Posterior cingulate gyrus (tissue), 11 donors: ENCODE results near the gene SYCP2.
"Not testable (repeated sequence)": the region's sequence is repeated elsewhere in the genome, so short reads cannot be mapped to it uniquely, and the experiment has no call there.

ENCODE experiments used
- DNase-seq, 10 donors: peaks; one replicate each; pipeline versions ENCODE4 v3.0.0 to v3.0.0-alpha.2; 2020 to 2021; ENCODE audit warnings: mixed read lengths in 3 of 10
- intact Hi-C: fragments of 100-400 bp; cut with DNase I; formaldehyde crosslinking; loops from one replicate; pipeline ENCODE4 v1.15.1; 2023

SYCP2 gene, protein sequence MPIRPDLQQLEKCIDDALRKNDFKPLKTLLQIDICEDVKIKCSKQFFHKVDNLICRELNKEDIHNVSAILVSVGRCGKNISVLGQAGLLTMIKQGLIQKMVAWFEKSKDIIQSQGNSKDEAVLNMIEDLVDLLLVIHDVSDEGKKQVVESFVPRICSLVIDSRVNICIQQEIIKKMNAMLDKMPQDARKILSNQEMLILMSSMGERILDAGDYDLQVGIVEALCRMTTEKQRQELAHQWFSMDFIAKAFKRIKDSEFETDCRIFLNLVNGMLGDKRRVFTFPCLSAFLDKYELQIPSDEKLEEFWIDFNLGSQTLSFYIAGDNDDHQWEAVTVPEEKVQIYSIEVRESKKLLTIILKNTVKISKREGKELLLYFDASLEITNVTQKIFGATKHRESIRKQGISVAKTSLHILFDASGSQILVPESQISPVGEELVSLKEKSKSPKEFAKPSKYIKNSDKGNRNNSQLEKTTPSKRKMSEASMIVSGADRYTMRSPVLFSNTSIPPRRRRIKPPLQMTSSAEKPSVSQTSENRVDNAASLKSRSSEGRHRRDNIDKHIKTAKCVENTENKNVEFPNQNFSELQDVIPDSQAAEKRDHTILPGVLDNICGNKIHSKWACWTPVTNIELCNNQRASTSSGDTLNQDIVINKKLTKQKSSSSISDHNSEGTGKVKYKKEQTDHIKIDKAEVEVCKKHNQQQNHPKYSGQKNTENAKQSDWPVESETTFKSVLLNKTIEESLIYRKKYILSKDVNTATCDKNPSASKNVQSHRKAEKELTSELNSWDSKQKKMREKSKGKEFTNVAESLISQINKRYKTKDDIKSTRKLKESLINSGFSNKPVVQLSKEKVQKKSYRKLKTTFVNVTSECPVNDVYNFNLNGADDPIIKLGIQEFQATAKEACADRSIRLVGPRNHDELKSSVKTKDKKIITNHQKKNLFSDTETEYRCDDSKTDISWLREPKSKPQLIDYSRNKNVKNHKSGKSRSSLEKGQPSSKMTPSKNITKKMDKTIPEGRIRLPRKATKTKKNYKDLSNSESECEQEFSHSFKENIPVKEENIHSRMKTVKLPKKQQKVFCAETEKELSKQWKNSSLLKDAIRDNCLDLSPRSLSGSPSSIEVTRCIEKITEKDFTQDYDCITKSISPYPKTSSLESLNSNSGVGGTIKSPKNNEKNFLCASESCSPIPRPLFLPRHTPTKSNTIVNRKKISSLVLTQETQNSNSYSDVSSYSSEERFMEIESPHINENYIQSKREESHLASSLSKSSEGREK (N-terminal part only)

DNA sequence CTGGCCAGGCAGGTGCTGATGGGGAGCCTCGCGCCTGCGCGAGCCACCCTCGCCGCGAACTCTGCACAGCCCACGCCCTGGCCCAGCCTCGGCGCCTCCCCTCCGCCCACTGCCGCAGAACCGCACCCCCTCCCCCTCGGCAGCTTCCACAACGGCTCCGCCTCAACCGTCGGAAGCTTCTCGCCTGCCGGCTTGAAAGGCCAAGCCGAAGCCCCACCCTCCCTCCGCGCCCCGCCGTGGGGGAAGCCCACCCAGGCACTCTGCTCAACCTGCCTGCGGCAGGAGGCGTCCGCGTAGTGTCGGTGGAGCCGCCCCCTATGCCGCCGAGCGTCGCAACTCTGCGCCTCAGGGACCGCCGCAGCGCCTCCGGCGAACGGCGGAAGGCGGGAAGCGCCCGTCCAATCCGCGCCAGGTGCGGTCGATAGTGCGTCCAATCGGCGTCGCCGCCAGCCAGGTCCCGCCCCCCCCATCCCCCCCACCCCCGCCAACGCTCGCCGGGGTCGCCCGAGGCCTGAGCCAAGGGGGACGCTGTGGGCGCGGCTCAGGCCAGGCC is at the start of gene SYCP2:
SYCP2 (minus strand) TSS at position 342 of the 553 bp plus-strand sequence. CDS start 11,224 bp downstream, outside the sequence.
- intact Hi-C loops: loop anchor here (10.0 kb wide), 1 partner anchor 149 kb away; no protein-coding TSS in a partner anchor
- DNase-seq: peak in 9 of 10 donors; percentile 37 to 94 (median 56)

DNA sequence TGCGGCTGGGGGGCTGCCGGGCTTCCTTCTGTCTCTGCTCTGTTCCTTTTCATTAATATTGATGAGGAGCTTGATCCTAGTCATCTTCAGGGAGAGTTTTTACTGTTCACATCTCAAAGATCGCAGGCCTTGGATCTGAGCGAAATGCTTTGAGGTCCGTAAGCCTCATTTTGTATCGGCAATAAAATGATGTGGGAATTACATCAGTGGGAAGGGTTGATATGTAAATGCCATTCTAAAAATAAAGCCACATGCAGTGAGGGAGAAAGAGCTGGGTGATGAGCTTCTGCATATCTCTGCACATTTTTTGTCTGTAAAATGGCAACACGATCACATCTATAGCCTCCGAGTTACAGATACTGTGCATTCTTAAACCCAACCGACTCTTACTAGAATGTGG is 49.6 kb upstream of the SYCP2 start:
- no peak for DNase-seq
- intact Hi-C loops: no loop called here

DNA sequence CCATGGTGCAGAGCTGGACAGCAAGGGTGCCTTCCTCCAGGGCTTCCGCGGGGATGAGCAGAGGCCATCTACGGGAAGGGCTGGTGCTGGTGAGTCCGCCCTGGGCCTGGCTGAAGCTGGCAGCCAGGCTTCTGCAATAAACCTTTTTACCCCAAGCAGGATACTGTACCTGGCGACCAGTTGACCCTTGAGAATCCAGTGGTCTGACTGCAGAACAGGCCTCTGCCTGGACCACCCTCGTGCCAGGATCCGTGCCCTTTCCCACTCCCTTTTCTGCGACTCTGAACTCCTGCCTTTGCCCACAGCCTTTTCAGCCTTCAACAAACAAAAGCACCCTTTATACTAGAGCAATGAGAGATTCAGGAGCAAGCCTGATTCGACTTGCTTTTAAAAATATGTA is 43.6 kb upstream of the SYCP2 start:
- intact Hi-C loops: no loop called here
- DNase-seq: peak in 6 of 10 donors; percentile 6 to 81 (median 50)

DNA sequence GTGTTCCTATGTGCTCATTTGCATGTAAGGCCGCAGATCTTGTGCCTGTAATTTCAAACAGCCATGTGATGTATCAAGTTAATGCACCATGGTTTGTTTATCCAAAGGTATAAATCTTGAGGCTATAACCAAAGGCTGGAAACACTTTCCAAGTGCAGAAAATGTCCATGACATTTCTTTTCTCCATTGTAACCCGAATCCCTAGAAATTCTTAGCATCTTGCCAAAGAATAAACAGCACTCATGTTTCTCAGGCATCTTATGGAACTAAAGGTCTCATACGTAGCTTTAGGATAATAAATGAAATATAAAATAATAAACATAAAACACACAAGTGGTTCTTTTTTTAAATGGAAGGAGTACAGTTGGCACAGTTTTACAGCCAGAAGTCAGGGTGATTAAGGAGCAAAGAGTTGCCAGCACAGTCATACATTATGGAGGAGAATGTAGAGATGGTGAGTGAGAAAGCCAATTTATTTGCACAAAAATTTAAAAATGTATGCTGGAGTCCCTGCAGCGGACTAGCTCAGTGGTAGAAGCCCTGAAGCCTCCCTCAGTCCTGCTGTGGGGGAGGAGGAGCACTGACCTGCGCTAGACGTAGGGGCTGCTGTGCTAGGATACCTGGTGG is 42.8 kb upstream of the SYCP2 start:
- no peak for DNase-seq
- intact Hi-C loops: no loop called here

DNA sequence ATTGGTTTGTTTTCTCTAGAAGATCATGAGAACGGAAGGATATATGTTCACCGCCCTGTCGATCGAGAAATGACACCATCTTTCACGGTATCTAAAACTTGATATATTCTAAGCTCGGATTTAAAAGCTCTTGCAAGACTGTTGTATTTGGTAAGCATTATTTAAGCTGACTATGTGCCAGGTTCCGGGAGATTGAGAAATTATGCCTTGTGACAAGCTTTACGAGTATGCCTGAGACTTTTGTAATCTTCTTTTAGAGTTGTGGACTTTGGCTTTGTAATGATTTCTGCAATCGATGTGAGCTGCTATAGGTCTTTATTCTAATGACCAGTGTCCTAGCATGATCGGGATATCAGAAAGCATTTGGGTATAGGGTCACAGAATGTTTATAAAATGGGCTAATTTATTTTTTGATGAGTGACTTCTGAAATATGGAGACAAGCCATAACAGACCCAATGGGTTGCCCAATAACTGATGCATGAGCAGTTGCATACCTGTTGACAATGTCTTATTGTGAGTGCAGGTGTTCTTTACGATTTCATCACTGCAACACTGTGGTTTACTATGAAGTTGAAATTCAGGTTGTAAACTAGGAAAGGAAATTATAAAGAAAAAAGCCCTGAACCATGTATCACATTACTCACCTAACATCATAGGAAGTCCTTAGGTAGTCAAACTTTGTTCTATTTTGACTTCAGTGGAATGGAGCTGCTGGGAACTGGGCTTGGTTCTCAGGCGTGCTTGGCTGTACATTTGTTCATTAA is 38.8 kb upstream of the SYCP2 start:
- intact Hi-C loops: no loop called here
- DNase-seq: no peak

DNA sequence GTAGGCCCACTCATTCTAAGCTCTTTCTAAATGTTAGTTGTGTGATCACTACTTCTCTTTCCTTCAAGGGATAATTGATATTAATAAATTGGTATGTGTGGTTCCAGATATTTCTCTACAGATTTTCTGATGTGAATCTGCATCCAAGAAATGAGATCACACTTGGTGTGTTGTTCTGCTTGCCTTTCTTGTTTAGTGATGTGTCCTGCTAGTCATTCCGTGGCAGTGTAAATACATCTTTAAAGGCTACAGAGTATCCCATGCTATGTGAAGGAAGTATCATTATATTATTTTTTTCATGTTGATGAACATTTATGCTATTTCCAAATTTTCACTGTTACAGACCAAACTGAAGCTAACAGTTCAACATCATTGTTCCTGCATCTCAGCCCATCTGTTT is 38.0 kb upstream of the SYCP2 start:
- DNase-seq: no peak

DNA sequence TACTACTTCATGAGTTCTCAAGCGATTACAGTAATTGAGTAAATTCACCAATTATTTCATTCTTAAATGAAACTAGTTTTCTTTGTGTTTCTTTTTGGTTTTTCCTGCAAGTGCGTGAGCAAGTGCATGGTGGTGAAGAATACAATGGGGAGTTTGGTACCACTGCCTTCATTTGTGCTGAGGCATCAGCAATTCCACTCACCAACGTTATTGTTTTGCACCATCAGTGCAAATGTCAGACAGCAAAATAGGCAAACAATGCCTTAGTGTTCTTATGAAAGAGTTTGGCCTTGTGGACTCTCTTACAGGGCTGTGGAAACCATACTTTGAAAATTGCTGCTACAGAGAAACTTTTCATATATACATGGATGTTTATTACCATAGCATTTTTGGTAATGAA is 33.0 kb upstream of the SYCP2 start:
- intact Hi-C loops: no loop called here

More for the DNA sequence above, 38.0 kb upstream of the SYCP2 start:
- intact Hi-C loops: no loop called here

DNA sequence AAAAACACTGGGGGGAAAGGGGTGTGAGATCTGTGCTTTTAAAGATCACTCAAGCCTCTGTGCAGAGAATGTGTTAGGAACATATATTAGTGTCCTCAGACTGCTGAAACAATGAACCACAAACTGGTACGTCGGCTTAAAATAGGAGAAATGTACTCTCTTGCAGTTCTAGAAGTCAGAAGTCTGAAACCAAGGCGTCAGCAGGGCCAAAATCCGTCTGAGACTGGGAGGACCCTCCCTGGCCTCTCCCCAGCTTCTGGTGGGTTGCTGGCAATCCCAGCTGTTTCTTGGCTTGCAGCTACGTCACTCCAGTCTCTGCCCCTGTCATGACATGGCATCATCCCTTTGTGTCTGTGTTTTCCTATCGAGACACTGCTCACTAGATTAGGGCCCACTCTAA is 28.7 kb upstream of the SYCP2 start:
- intact Hi-C loops: no loop called here

More for the DNA sequence above, 33.0 kb upstream of the SYCP2 start:
- DNase-seq: peak in 1 of 10 donors; percentile 34

DNA sequence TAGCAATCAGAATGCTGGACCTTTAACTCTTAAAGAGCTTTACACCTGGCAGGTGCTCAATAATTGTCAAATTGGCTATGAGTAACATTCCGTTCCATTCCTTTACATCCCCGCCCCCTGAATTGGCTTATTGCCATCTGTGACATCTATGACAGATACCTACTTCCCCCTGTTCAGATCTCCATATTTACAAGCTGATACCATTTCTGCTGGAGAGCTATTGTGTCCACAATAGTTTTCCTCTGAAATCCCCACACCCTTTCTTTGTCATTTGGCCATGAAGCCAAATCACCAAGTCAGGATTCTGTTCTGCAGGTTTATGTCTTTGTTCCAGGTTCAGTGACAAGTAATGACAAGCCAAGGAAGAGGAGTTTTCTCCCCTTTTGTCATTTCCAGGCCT is 28.0 kb upstream of the SYCP2 start:
- intact Hi-C loops: no loop called here
- DNase-seq: no peak

More for the DNA sequence above, 28.7 kb upstream of the SYCP2 start:
- DNase-seq: no peak

DNA sequence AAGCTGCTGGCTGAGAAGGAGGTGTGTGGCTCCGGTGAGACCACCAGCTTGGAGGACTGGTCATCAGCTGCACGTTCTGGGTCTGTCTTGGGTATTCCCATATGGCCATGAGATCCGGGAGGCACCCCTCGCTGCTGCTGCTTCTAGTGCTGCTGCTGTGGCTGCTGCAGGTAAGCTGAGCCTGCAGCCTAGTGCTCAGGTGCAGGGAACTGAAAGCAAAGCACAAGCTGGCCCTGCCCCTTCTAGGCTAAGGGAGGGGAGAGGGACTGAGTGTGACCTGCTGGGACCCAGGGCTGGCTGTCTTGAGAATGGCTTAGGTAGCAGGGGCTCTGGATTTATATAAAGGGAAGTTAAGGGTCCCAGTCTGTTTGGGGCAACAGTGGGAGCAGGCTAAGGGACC is 25.2 kb upstream of the SYCP2 start:
- peak in 1 of 10 donors; percentile 54 for DNase-seq
- intact Hi-C loops: no loop called here

DNA sequence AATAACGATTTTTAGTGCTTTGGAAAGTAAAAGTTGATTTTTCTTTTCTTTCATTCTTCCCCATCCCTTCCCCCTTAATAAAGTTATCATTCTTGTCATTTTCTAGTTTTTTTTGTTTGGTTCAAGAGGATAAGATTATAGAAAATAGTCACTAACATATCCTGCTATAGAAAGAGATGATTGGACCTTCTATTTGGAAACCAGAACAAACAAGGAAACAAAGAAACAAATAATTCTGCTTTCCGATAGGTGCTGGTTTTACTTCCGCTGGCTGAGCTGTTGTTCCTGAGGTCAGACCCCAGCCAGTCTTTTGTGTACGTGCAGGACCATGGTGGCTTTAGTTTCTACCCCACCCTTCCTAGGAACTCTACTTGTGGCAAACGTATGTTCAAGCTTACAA is 24.7 kb upstream of the SYCP2 start, which contains the start of gene CDH26:
CDH26 (plus strand) TSS at position 301 of the 400 bp plus-strand sequence. CDS start 304 bp downstream, outside the sequence.
- no peak for DNase-seq
- intact Hi-C loops: no loop called here

DNA sequence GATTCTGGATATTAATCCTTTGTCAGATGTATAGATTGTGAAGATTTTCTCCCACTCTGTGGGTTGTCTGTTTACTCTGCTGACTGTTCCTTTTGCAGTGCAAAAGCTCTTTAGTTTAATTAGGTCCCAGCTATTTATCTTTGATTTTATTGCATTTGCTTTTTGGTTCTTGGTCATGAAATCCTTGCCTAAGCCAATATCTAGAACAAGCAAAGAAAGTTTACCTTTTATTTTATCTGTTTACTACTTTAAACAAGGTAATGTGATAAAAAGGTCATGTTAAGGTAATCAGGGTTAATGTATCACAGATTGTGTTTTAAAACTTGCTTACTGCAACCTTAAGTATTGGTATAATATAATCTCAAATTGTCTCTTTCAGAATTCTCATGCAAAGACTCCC is 24.1 kb upstream of the SYCP2 start:
- intact Hi-C loops, DNase-seq: not testable (repeated sequence)

DNA sequence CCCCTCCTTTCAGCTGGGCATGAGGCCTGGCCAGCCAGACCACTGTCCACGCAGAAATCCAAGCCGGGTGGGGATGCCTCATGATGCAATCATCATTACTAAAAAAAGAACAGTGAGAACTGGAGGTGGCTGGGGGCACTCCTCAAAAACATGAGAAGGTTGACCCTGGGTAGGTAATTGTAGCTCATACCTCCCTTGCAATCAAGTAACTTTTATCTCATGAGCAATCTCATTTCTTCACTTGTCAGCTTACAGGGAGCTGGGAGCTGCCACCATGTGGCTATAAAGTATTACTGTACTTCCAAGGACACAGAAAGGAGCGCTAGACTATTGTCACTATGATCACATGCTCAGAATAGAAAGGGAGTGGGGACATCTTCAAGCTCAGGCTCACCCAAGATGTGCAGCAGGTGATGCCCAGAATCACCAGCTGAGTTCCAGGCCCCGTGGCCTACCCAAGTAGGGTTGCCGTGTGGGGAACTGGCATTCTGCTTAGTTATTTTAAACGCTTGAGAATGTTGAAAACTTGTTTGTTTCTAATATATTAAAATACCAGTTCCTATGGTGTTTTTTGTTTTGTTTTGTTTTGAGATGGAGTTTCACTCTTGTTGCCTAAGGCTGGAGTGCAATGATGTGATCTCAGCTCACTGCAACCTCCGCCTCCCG is 21.8 kb upstream of the SYCP2 start:
- intact Hi-C loops: no loop called here

DNA sequence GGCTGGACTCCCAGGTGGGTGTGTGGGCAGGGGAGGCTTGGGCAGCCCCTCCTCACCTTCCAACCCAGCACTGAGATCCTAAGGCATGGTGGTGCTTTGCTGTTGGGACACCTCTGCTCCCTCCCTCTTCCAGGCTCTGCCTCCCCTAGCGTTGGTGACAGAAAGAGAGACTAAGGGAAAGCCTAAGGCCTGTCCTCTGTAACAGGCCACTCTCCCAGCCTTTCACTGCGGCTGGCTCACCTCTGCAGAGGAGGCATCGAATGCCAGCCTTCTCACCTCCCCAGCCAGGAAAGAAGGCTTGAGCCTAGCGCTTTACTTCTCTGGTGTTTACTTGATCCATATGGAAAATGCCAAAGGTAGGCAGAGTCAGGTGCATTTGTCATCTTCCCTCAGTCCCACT is 21.3 kb upstream of the SYCP2 start:
- no peak for DNase-seq
- intact Hi-C loops: no loop called here

More for the DNA sequence above, 21.8 kb upstream of the SYCP2 start:
- DNase-seq: no peak

DNA sequence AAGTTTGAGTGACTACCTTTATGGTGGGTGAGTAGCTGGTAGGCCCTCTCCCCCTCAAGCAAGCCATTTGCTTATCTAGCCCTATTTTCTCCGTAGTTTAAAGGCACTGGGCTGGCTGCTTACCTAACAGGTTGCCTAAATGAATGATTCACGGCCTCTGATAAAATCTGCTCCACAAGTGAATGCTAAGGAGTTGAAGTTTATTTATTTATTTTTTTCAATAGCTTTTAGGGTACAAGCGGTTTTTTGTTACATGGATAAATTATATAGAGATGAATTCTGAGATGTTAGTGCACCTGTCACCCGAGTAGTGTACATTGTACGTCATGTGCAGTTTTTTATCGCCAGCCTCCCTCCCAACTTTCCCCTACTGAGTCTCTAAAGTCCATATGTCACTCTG is 16.5 kb upstream of the SYCP2 start:
- intact Hi-C loops: loop anchor here (5.0 to 10.0 kb wide), 2 partner anchors 105 to 262 kb away; no protein-coding TSS in a partner anchor
- DNase-seq: no peak

DNA sequence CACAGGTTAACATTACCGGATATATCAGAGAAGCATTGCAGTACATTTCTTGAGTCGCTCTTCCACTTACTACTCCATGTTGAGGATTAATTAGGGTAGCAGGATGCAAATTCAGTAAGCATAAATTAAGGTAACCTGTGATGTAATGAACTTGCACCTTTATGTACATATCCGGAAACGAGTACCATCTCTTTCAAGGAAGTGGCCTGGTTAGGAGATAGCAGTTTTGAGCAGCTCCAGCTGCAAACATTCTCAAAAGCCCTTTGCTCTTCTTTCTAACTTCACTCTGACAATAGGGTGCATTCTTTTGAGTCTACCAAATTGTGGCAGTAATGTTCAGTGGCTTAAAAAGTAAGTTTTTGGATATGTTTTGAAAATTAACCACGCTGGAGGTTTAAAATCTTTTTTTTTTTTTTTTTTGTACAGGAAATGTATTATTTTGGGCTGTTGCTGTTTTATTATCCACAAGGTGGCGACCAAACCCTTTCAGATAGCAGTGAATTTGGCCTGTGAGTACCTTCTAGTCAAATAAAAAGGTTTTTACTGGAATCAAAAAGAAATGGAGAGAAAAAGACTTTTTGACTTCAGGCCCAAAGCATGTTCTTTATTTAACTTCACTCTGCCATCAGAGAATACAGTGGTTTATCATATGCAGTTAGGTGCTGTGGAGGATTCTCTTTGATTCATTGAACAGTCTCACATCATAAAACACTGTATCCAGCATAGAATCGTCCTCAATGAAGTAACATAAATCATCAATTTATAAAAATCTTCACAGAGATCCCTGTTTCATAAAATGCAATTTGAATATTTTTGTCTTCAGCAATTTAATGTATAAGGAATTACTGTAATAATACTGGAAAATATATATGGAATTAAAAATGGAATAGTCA is 15.6 kb upstream of the SYCP2 start:
- DNase-seq: no peak
- intact Hi-C loops: loop anchor here (5.0 to 10.0 kb wide), 2 partner anchors 106 to 263 kb away; no protein-coding TSS in a partner anchor

DNA sequence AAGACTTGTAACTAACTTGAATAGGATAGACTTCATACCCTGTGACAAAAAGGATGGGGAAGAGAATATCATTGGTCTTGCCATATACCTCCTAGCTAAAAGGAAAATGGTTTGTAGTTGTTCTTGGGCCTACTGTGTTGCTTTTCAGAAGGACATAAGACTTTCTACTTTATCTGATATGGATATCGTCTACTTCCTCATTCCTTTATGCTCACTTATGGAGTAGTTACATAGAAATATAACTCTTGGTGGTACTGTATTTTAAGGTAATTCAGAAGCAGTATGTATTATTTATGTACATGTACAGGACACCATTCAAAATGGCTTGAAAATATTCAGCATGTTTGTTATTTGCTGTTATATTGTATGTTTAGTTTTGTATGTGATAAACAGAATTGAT is 14.8 kb upstream of the SYCP2 start:
- no peak for DNase-seq
- intact Hi-C loops: loop anchor here (5.0 to 10.0 kb wide), 2 partner anchors 107 to 264 kb away; no protein-coding TSS in a partner anchor
